ENCODE data around the gene VPS37D. TPM values are rescaled to one million over a fixed set of nuclear protein-coding genes. Genes with fewer than 3 reads are reported as not detected.

Gene VPS37D
- total RNA-seq, 1 donor from 2014 or later: 6.6 TPM

DNA sequence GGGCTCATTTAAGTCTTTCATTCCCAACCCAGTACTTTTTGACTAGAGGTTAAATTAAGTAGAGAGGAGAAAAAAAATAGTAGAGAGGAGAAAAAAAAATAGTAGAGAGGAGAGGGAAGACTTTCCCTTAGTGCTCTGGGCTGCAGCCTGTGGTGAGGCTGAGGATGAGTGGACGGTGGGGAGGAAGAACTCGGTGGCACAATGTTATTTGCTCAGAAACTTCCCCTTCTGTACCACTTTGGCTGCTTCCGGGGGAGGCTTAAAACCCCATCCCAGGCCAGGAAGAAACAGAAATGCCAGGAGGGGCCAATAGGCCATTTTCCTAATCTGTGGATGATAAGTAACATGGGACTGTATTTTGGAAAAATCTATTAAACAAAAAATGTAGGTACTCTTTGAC lies 28.7 kb upstream of the VPS37D start:
- no peak for DNase-seq (ENCODE audit: low spot score)
- H3K4me1 Mint-ChIP-seq (ENCODE audit: low read depth): peaks cover 20% of the 10 kb centered on the region
- no peaks in the 10 kb centered on the region for H3K36me3 Mint-ChIP-seq (ENCODE audit: low read depth)
- TF ChIP-seq, protein P1, sequence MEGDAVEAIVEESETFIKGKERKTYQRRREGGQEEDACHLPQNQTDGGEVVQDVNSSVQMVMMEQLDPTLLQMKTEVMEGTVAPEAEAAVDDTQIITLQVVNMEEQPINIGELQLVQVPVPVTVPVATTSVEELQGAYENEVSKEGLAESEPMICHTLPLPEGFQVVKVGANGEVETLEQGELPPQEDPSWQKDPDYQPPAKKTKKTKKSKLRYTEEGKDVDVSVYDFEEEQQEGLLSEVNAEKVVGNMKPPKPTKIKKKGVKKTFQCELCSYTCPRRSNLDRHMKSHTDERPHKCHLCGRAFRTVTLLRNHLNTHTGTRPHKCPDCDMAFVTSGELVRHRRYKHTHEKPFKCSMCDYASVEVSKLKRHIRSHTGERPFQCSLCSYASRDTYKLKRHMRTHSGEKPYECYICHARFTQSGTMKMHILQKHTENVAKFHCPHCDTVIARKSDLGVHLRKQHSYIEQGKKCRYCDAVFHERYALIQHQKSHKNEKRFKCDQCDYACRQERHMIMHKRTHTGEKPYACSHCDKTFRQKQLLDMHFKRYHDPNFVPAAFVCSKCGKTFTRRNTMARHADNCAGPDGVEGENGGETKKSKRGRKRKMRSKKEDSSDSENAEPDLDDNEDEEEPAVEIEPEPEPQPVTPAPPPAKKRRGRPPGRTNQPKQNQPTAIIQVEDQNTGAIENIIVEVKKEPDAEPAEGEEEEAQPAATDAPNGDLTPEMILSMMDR (IDR thresholded peaks at IDR 0.05): no peak
- no peaks in the 10 kb centered on the region for H3K9me3 Mint-ChIP-seq (ENCODE audit: low read depth)
- no peak overlapping the region for H3K27ac Mint-ChIP-seq (ENCODE audit: unreplicated experiment)
- no peak overlapping the region for H3K4me3 Mint-ChIP-seq (ENCODE audit: unreplicated experiment)
- peaks cover 2% of the 10 kb centered on the region for H3K27me3 Mint-ChIP-seq (ENCODE audit: low read depth)

- H3K27ac Mint-ChIP-seq (ENCODE audit: unreplicated experiment): no peak overlapping the region
- DNase-seq (ENCODE audit: low spot score): no peak
- H3K27me3 Mint-ChIP-seq (ENCODE audit: low read depth): peaks cover 24% of the 10 kb centered on the region
- H3K36me3 Mint-ChIP-seq (ENCODE audit: low read depth): peaks cover 2% of the 10 kb centered on the region
- TF ChIP-seq, protein P1 (IDR thresholded peaks at IDR 0.05): no peak
- H3K9me3 Mint-ChIP-seq (ENCODE audit: low read depth): no peaks in the 10 kb centered on the region
- no peaks in the 10 kb centered on the region for H3K4me1 Mint-ChIP-seq (ENCODE audit: low read depth)
- no peak overlapping the region for H3K4me3 Mint-ChIP-seq (ENCODE audit: unreplicated experiment)
Measured at GRCh38 chr7:73642834-73643233, 24.8 kb upstream of the VPS37D start.

GRCh38 chr7:73644688-73645286 lies 22.8 kb upstream of the VPS37D start:
- no peak for DNase-seq (ENCODE audit: low spot score)
- Mint-ChIP-seq H3K4me1 (ENCODE audit: low read depth) (peaks cover 5% of the 10 kb centered on the region), H3K9me3 (ENCODE audit: low read depth) (no peaks in the 10 kb centered on the region), H3K27ac (ENCODE audit: unreplicated experiment) (no peak overlapping the region), H3K4me3 (ENCODE audit: unreplicated experiment) (no peak overlapping the region), H3K36me3 (ENCODE audit: low read depth) (peaks cover 2% of the 10 kb centered on the region), H3K27me3 (ENCODE audit: low read depth) (peaks cover 40% of the 10 kb centered on the region)
- TF ChIP-seq, protein P1 (IDR thresholded peaks at IDR 0.05): no peak

DNA sequence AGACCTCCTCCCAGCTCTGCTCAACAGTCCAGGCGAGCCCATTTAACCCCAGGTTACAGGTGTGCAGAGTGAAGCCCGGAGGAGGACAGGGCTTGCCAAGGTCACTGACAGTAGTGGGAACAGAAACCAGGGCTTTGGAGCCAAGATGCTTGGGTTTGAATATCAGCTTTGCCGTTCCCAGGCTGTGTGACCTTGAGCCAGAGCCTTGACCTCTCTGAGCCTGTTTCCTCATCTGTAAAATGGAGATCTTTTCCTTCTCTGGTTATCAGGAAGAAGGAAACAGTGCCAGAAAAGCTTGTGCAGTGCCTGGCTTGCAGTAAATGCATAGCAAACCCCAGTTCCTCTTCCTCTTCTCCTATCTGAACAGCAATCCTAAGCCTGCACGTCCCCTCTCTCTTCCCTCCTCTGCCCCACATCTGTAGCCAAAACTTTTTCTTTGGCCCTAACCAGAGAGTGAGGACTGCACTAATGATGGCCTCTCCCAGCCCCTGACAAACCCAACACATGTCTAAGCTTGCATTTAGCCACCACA lies 21.9 kb upstream of the VPS37D start:
- no peak overlapping the region for H3K4me3 Mint-ChIP-seq (ENCODE audit: unreplicated experiment)
- no peak overlapping the region for H3K27ac Mint-ChIP-seq (ENCODE audit: unreplicated experiment)
- TF ChIP-seq, protein P1 (IDR thresholded peaks at IDR 0.05): no peak
- H3K27me3 Mint-ChIP-seq (ENCODE audit: low read depth): peaks cover 47% of the 10 kb centered on the region
- H3K36me3 Mint-ChIP-seq (ENCODE audit: low read depth): peaks cover 2% of the 10 kb centered on the region
- peaks cover 5% of the 10 kb centered on the region for H3K4me1 Mint-ChIP-seq (ENCODE audit: low read depth)
- no peaks in the 10 kb centered on the region for H3K9me3 Mint-ChIP-seq (ENCODE audit: low read depth)
- DNase-seq (ENCODE audit: low spot score): no peak

GRCh38 chr7:73646785-73647724 lies 20.6 kb upstream of the VPS37D start:
- H3K27ac Mint-ChIP-seq (ENCODE audit: unreplicated experiment): no peak overlapping the region
- H3K4me3 Mint-ChIP-seq (ENCODE audit: unreplicated experiment): no peak overlapping the region
- H3K27me3 Mint-ChIP-seq (ENCODE audit: low read depth): peaks cover 53% of the 10 kb centered on the region
- H3K9me3 Mint-ChIP-seq (ENCODE audit: low read depth): no peaks in the 10 kb centered on the region
- peaks cover 5% of the 10 kb centered on the region for H3K4me1 Mint-ChIP-seq (ENCODE audit: low read depth)
- TF ChIP-seq, protein P1 (IDR thresholded peaks at IDR 0.05): no peak
- peaks cover 2% of the 10 kb centered on the region for H3K36me3 Mint-ChIP-seq (ENCODE audit: low read depth)
- no peak for DNase-seq (ENCODE audit: low spot score)

Measured in chondrocyte (in vitro differentiated cells).